Bronchial epithelial cell (primary cell): Measurements from ENCODE around the gene MRPL16. TPM values are rescaled to one million over a fixed set of nuclear protein-coding genes. Genes with fewer than 3 reads are reported as not detected.

Source experiments
- DNase-seq: peaks from one replicate; pipeline ENCODE4 v3.0.0-alpha.2; 2010; ENCODE audit warnings: low read depth
- FAIRE-seq: peaks from 2 replicates; lab custom pipeline; 2011; peaks lifted over from hg19 to GRCh38; lab: Jason Lieb, UNC
- H3K27me3 ChIP-seq: 2 replicates; pipeline ENCODE4 v1.5.1; 2011; ENCODE audit warnings: low read length; ENCODE audit not compliant: control insufficient read depth, insufficient read depth
- H3K36me3 ChIP-seq: 2 replicates; pipeline ENCODE4 v1.5.1; 2011; ENCODE audit warnings: low read length; ENCODE audit not compliant: control insufficient read depth, insufficient read depth
- H3K4me3 ChIP-seq: 2 replicates; pipeline ENCODE4 v1.5.1; 2011; ENCODE audit warnings: mild to moderate bottlenecking, low read depth, low read length, control low read depth
- total RNA-seq: library from RNA; depleted of rRNA; stranded (reverse); fragments of >200 nt; gene quantifications from 2 replicates; pipeline ENCODE4 v1.2.1, GENCODE V29; 2014
- TF ChIP-seq, protein P1 (sequence below): IDR thresholded peaks from 2 replicates; pipeline ENCODE4 v1.5.1; 2011; ENCODE audit warnings: mild to moderate bottlenecking, moderate library complexity, low read length, control low read depth, inconsistent platforms; ENCODE audit not compliant: insufficient read depth, severe bottlenecking

Gene MRPL16
- total RNA-seq, 1 donor from 2014 or later = 17.4 TPM

DNA sequence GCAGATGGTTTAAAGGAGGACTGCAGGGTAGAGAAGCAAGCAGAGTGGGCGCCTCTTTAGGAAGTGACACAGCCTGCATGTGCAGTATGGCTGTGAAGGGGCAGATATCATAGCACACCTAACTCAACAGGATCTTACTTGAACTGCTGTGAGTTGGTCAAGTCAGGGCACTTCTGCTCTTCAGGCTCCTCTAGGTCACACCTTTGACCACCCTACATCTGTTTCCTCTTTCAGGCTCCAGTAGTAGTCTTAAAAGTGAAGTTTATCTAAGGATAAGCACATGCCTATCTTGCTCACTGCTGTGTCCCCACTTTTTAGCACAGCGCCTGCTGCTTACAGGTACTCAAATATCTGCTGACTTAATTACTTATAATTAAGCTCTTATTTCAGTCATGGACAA, 6.5 kb downstream of the MRPL16 start:
- H3K36me3 ChIP-seq = peaks cover 9% of the 10 kb centered on the region
- DNase-seq = no peak

DNA sequence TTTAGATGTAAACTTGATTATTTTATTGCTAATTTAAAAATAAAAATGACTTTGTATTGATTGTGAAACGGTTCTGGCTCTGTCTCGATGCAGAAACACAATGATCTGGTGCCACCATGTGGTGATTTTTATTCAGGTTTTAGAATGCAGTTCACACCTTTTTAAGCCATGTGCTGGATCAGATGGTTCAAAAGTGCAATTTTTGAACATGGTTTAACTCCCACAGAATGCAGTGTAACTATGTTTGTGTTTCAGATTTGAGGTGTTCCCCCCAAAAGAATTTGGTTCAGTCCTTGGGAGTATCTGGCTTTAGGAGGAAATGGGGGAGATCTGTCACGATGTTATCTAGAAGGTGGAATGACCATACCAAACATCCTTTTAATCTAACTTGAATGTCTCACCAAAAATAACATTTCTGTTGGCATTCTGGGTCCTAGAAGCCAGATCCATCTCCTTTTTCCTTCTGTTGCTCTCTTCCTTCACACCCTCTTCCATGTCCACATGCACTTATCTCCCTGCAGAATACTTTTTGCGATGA, 7.9 kb downstream of the MRPL16 start:
- H3K36me3 ChIP-seq = peaks cover 9% of the 10 kb centered on the region
- DNase-seq = peak; percentile 60
- FAIRE-seq = no peak

More for the DNA sequence above, 6.5 kb downstream of the MRPL16 start:
- Histone ChIP-seq H3K4me3 (no peak overlapping the region), H3K27me3 (no peaks in the 10 kb centered on the region)
- no peak for FAIRE-seq
- TF ChIP-seq, protein P1, sequence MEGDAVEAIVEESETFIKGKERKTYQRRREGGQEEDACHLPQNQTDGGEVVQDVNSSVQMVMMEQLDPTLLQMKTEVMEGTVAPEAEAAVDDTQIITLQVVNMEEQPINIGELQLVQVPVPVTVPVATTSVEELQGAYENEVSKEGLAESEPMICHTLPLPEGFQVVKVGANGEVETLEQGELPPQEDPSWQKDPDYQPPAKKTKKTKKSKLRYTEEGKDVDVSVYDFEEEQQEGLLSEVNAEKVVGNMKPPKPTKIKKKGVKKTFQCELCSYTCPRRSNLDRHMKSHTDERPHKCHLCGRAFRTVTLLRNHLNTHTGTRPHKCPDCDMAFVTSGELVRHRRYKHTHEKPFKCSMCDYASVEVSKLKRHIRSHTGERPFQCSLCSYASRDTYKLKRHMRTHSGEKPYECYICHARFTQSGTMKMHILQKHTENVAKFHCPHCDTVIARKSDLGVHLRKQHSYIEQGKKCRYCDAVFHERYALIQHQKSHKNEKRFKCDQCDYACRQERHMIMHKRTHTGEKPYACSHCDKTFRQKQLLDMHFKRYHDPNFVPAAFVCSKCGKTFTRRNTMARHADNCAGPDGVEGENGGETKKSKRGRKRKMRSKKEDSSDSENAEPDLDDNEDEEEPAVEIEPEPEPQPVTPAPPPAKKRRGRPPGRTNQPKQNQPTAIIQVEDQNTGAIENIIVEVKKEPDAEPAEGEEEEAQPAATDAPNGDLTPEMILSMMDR = no peak

DNA sequence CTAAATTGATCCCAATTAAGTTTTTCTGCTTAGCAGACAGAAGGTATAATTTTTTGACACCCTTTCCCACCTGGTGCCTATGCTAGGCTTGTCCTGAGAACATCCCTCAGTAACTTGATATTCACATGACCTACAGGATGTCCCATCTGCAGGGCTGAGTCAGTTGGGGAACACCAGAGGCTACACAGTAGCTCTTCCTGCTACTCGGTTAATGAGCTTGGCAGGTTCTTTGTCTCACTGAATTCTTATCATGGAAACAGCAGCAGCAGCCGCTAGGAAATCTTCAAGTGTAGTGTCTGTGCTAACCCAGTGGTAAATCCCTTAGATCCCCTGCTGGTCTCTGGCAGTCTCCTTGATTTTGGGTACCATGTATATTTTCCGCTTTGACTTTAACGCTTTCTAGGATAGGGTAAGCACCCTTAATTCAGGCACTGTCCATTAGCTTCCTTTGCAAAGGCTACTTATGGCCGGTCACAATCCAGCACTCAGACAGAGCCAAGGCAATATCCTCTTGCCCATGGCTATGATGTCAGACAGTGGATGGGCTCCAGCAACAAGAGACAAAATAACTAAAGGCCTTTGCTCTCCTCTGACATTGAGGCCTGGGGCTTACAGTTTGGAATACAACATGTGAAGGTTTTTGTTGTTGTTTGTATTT, 8.5 kb downstream of the MRPL16 start:
- TF ChIP-seq, protein P1 = no peak
- Histone ChIP-seq H3K4me3 (no peak overlapping the region), H3K36me3 (peaks cover 8% of the 10 kb centered on the region), H3K27me3 (no peaks in the 10 kb centered on the region)
- DNase-seq (peak; percentile 59), FAIRE-seq (no peak)

More for the DNA sequence above, 7.9 kb downstream of the MRPL16 start:
- Histone ChIP-seq H3K27me3 (no peaks in the 10 kb centered on the region), H3K4me3 (no peak overlapping the region)
- TF ChIP-seq, protein P1 = peak; percentile 43

DNA sequence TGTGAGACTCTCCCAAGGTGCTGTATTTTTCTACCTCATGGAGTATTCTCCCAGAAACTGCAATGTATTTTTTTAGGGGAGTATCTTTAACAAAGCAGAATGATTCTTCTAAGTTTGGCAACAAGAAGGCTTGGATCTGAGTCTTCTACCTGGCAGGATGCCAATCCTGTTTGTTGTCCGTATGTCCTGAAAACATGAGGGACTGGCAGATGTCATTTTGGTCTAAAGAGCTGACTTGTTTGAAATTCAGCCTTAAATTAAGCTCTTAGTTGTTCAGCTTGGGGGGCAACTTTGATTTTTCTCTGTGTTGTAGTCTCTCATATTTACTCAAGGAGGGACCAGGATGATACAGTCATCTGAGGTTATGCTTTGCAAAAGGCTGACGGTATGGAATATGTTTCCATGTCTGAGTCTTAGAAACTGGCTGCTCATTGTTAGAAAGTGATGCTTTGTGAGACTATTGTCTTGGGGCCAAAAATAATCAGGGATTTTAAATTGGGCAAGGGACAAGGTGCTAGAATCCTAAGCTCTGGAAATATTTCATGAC, 9.3 kb downstream of the MRPL16 start:
- H3K27me3 ChIP-seq = no peaks in the 10 kb centered on the region
- FAIRE-seq = no peak
- no peak overlapping the region for H3K4me3 ChIP-seq
- H3K36me3 ChIP-seq = peaks cover 4% of the 10 kb centered on the region
- DNase-seq = peak; percentile 61
- TF ChIP-seq, protein P1 = no peak

DNA sequence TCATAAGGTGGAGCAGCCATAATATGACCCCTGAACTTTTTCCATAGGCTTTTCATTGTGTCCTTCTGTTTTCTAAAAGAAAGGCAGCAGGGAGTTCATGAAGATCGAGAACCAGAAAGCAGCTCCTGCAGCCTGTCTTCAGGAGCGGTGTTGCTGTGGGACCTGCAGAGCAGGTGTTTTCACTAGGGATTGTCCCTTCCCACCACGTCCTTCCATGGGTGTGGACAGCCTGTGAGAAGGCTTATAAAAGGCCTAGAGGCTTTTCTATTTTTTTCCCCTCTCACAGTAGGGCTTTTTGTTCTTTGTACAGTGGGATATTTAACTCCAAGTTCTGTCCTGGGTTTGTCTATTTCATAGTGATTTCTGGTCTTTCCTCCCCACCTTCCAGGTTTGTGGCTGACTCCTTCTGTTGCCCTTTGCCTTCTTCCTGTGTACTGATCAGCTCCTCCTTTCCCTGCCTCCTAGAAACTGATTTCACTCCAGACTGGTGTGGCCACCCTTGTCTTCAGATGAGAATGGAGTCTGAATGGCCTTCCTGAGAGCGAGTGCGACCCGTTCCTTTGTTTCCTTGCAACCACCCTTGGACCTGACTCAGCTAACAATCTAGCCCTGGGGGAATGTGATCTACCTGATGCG, 10.1 kb downstream of the MRPL16 start:
- Histone ChIP-seq H3K36me3 (peaks cover 4% of the 10 kb centered on the region), H3K27me3 (no peaks in the 10 kb centered on the region), H3K4me3 (no peak overlapping the region)
- TF ChIP-seq, protein P1 = no peak
- FAIRE-seq (no peak), DNase-seq (no peak)
